ENCODE measurements around the gene OPCML. TPM values are rescaled to one million over a fixed set of nuclear protein-coding genes. Genes with fewer than 3 reads are reported as not detected.

The OPCML gene
- total and polyA plus RNA-seq, 2 donors (not counting 1 experiment from before 2014, with no cell fraction given), result 0.99 to 2.8 TPM

DNA sequence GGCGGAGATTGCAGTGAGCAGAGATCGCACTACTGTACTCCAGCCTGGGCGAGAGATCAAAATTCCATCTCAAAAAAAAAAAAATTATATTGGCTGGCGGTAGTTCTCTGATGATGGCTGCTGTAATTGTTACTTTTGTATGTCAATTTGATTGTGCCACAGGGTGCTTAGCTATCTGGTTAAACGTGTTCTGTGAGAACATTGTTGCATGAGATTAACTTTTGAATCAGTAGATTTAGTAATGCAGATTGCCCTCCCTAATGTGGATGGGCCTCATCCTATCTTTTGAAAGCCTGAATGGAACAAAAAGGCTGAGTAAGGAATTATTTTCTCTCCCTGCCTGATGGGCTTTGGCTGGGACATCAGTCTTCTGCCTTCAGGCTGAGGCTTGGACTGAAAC lies 654.2 kb downstream of the OPCML start:
- H3K36me3 ChIP-seq (ENCODE audit: control insufficient read depth, insufficient read depth, low read length), result no peaks in the 10 kb centered on the region
- TF ChIP-seq, protein P1, sequence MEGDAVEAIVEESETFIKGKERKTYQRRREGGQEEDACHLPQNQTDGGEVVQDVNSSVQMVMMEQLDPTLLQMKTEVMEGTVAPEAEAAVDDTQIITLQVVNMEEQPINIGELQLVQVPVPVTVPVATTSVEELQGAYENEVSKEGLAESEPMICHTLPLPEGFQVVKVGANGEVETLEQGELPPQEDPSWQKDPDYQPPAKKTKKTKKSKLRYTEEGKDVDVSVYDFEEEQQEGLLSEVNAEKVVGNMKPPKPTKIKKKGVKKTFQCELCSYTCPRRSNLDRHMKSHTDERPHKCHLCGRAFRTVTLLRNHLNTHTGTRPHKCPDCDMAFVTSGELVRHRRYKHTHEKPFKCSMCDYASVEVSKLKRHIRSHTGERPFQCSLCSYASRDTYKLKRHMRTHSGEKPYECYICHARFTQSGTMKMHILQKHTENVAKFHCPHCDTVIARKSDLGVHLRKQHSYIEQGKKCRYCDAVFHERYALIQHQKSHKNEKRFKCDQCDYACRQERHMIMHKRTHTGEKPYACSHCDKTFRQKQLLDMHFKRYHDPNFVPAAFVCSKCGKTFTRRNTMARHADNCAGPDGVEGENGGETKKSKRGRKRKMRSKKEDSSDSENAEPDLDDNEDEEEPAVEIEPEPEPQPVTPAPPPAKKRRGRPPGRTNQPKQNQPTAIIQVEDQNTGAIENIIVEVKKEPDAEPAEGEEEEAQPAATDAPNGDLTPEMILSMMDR (conservative IDR thresholded peaks at IDR 0.05 in 1 of 2, IDR thresholded peaks at IDR 0.05 in 1 of 2; ENCODE audit: low read depth in 1 of 2, low read length in 2 of 2), result no peak
- no peak for TF ChIP-seq EZH2 (IDR thresholded peaks at IDR 0.05; ENCODE audit: low read length, missing control alignments)
- H4K20me1 ChIP-seq (ENCODE audit: control insufficient read depth, extremely low read depth, insufficient read depth, low read length), result no peaks in the 10 kb centered on the region
- no peak overlapping the region for H3K9ac ChIP-seq (ENCODE audit: insufficient read depth, low read length)
- H3K9me3 ChIP-seq (ENCODE audit: control insufficient read depth, insufficient read depth, low read depth, low read length), result no peaks in the 10 kb centered on the region
- H3K79me2 ChIP-seq (ENCODE audit: control insufficient read depth, insufficient read depth, low read length), result no peaks in the 10 kb centered on the region
- H3K27me3 ChIP-seq (ENCODE audit: control insufficient read depth, insufficient read depth, low read length), result no peaks in the 10 kb centered on the region
- no peak overlapping the region for H3K4me3 ChIP-seq (replicated peaks in 1 of 4; ENCODE audit: control extremely low read depth in 1 of 4, insufficient read depth in 1 of 4, low read depth in 3 of 4, low read length in 4 of 4)
- no peak overlapping the region for H3K4me2 ChIP-seq (ENCODE audit: extremely low read depth, insufficient read depth, low read length)
- H3K4me1 ChIP-seq (ENCODE audit: control insufficient read depth, extremely low read depth, insufficient read depth, low read length), result no peaks in the 10 kb centered on the region
- DNase-seq (ENCODE audit: low read depth in 2 of 2), result no peak
- no peak overlapping the region for H2AFZ ChIP-seq (ENCODE audit: low read length)
- no peak overlapping the region for H3K27ac ChIP-seq (ENCODE audit: insufficient read depth, low read length)

GRCh38 chr11:132876705-132877104 lies 655.6 kb downstream of the OPCML start:
- H3K9me3 ChIP-seq (ENCODE audit: control insufficient read depth, insufficient read depth, low read depth, low read length), result no peaks in the 10 kb centered on the region
- no peaks in the 10 kb centered on the region for H3K4me1 ChIP-seq (ENCODE audit: control insufficient read depth, extremely low read depth, insufficient read depth, low read length)
- H3K27ac ChIP-seq (ENCODE audit: insufficient read depth, low read length), result no peak overlapping the region
- H3K4me3 ChIP-seq (replicated peaks in 1 of 4; ENCODE audit: control extremely low read depth in 1 of 4, insufficient read depth in 1 of 4, low read depth in 3 of 4, low read length in 4 of 4), result no peak overlapping the region
- H3K79me2 ChIP-seq (ENCODE audit: control insufficient read depth, insufficient read depth, low read length), result no peaks in the 10 kb centered on the region
- no peaks in the 10 kb centered on the region for H3K27me3 ChIP-seq (ENCODE audit: control insufficient read depth, insufficient read depth, low read length)
- no peaks in the 10 kb centered on the region for H4K20me1 ChIP-seq (ENCODE audit: control insufficient read depth, extremely low read depth, insufficient read depth, low read length)
- no peak overlapping the region for H3K4me2 ChIP-seq (ENCODE audit: extremely low read depth, insufficient read depth, low read length)
- TF ChIP-seq, protein P1 (conservative IDR thresholded peaks at IDR 0.05 in 1 of 2, IDR thresholded peaks at IDR 0.05 in 1 of 2; ENCODE audit: low read depth in 1 of 2, low read length in 2 of 2), result no peak
- no peak for TF ChIP-seq EZH2 (IDR thresholded peaks at IDR 0.05; ENCODE audit: low read length, missing control alignments)
- DNase-seq (ENCODE audit: low read depth in 2 of 2), result no peak
- H2AFZ ChIP-seq (ENCODE audit: low read length), result no peak overlapping the region
- H3K36me3 ChIP-seq (ENCODE audit: control insufficient read depth, insufficient read depth, low read length), result no peaks in the 10 kb centered on the region
- no peak overlapping the region for H3K9ac ChIP-seq (ENCODE audit: insufficient read depth, low read length)

DNA sequence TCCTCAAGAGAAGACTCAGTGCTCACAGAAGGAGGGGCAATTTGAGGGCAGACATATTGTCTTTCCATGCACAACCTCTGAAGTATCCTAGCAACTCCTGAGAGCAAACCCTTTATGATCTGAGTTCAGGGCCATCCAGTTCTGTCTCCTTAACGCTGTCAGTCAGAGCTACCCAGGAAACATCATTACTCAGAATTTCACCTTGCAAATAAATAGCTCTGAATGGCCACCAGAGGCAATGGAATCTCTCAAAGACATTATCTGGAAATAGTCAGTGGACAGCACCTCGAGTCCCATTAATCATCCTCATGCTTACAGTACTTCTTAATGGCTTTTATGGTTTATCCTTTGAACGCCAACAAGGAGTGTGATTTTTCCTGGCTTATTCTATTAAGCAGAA lies 656.1 kb downstream of the OPCML start:
- no peaks in the 10 kb centered on the region for H3K79me2 ChIP-seq (ENCODE audit: control insufficient read depth, insufficient read depth, low read length)
- H3K27ac ChIP-seq (ENCODE audit: insufficient read depth, low read length), result no peak overlapping the region
- no peak for TF ChIP-seq EZH2 (IDR thresholded peaks at IDR 0.05; ENCODE audit: low read length, missing control alignments)
- TF ChIP-seq, protein P1 (conservative IDR thresholded peaks at IDR 0.05 in 1 of 2, IDR thresholded peaks at IDR 0.05 in 1 of 2; ENCODE audit: low read depth in 1 of 2, low read length in 2 of 2), result no peak
- no peaks in the 10 kb centered on the region for H3K9me3 ChIP-seq (ENCODE audit: control insufficient read depth, insufficient read depth, low read depth, low read length)
- no peak overlapping the region for H3K4me2 ChIP-seq (ENCODE audit: extremely low read depth, insufficient read depth, low read length)
- no peak overlapping the region for H3K9ac ChIP-seq (ENCODE audit: insufficient read depth, low read length)
- no peak overlapping the region for H3K4me3 ChIP-seq (replicated peaks in 1 of 4; ENCODE audit: control extremely low read depth in 1 of 4, insufficient read depth in 1 of 4, low read depth in 3 of 4, low read length in 4 of 4)
- no peaks in the 10 kb centered on the region for H3K4me1 ChIP-seq (ENCODE audit: control insufficient read depth, extremely low read depth, insufficient read depth, low read length)
- peak in 1 of 2 donors; percentile 76 for DNase-seq (ENCODE audit: low read depth in 2 of 2)
- H3K36me3 ChIP-seq (ENCODE audit: control insufficient read depth, insufficient read depth, low read length), result no peaks in the 10 kb centered on the region
- no peaks in the 10 kb centered on the region for H3K27me3 ChIP-seq (ENCODE audit: control insufficient read depth, insufficient read depth, low read length)
- H2AFZ ChIP-seq (ENCODE audit: low read length), result no peak overlapping the region
- no peaks in the 10 kb centered on the region for H4K20me1 ChIP-seq (ENCODE audit: control insufficient read depth, extremely low read depth, insufficient read depth, low read length)
